GM19099 (cell line): ENCODE data around the gene ZNF445.

ENCODE experiments used
- POLR2A ChIP-seq: IDR thresholded peaks from 3 replicates; pipeline ENCODE4 v1.6.1; 2011; ENCODE audit warnings: low read depth; ENCODE audit not compliant: insufficient read length; ENCODE audit errors: extremely low read depth

The ZNF445 gene

GRCh38 chr3:44444896-44445691 lies 32.4 kb downstream of the ZNF445 start:
- TF ChIP-seq POLR2A = no peak

DNA sequence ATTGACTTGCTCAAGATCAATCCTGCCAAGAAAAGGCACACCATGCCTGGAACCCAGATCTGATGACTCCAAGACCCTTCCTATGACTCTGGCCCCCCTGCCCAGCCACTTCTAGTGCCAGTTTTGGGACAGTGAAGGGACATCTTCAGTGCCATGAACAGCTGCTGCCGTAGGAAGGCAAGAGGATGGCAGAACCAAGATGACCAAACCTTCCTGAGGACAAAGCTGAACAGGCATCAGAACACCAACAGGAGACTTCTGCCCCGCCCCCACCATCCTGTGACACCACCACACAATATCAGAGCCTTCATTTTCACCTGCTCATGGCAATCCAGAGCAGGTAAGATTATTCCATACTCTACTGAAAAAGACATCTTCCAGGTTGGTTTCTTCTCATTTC lies 33.0 kb downstream of the ZNF445 start:
- TF ChIP-seq POLR2A = no peak

DNA sequence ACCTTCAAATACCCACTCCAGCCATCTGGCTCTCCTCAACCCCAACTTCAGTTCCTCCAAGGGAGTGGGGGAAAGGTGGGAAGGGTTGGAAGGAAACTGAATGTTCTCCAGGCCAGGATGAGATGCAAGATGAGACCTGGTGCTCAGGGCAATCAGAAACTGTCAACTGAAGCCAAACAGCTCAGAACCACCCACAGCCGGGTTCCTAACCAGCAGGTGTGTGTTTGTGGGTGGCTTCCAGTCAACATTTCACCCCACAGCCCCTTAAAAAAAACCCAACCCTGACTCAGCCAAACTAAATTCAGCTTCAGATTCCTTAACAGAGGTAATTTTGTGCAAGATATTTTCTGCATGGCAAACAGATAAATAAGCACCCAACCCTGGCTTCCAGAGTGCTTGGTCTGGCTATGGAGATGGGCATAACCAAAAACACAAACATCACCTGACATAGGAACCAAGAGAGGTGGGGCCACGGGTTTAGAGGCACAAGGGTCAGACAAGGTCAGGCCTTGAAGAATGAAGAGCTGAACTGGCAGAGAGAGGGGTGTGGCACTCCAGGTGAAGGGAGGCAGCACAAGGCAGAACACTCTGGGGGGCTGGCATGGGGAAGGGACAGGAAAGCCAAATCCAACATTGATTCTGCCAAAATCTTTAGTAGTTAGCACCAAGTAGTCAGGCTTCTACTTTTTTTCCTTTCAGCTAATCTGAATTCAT lies 34.7 kb downstream of the ZNF445 start:
- no peak for TF ChIP-seq POLR2A

- peak; percentile 33 for TF ChIP-seq POLR2A
Measured at GRCh38 chr3:44439499-44440295, 37.8 kb downstream of the ZNF445 start.

DNA sequence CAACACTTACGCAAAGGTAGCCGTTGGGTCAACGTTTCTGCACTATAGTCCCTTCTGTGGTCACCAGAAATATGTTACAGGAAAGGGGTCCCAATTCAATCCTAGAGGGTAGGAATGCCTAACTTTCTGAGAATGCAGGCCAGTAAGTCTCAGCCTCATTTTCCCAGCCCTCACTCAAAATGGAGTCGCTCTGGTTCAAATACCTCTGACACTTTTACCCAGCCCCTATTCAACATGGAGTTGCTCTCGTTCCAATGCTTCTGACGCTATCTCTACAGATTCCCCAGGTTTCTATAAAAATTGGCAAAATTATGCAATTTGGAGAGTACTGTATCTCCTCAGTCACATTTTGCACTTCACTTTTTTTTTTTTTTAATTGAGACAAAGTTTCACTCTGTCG lies 39.7 kb downstream of the ZNF445 start:
- TF ChIP-seq POLR2A = no peak

DNA sequence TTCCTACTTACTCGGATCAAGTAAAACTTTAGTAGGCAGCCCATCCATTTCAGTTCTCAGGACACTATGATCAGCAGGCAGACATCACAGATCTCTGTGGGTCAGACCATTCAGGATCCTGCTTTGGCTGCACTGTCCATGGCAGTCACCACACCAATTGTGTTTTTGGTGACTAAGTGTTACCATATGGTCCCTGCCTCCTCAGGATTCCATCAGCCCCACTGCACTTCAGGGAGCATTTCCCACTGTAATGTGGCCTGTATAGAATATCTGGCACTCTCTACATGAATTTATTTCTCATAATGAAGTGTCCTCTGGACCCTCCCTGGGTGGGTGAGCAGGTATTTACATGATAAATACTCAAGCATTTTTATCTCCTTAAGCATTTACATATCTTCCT lies 41.3 kb downstream of the ZNF445 start:
- TF ChIP-seq POLR2A = no peak

DNA sequence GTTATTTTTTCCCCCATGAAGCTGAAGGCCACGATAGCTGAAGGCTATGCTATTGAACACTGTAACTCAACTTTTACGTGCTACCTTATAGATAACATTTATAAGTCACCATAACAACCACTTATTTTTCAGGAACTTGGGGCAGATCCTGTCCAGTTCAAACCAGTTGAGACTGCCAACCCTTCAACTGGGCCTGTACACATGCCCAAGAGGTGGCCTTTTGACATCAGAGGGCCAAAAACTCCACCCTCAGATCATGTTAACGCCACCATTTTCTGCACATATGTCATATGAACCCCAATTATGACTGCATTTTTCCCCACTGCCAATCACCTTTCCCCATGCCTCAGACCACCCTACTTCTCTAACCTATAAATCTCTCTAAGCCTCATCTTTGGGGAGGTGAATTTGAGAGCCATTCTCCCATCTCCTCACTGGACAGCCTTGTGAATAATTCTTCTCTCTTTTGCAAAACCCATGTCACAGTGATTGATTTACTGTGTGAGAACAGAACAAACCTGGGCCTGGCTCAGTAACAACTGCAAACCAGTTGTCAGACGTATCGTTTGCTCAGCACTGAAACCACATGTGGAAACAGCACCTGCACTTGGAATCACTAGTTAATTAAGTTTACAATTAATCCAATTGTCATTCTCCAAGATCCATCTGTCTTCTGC lies 42.5 kb downstream of the ZNF445 start:
- TF ChIP-seq POLR2A = no peak

DNA sequence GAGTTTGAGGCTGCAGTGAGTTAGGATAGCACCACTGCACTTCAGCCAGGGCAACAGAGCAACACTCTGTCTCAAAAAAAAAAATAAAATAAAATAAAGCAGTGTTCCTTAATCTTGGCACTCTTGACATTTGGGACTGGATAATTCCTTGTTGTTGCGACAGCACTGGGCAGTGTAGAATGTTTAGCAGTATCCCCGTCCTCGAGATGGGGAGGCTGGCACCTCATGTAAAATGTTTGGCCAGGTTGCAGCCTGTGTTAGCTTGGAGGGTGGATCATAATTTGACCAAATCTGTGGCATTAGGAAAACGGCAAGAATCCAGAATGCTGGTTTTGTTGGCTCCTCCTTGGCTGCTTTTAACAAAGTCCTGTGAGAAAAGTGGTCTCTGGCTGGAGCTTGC lies 47.0 kb downstream of the ZNF445 start:
- no peak for TF ChIP-seq POLR2A

GRCh38 chr3:44429459-44429858 lies 48.0 kb downstream of the ZNF445 start:
- no peak for TF ChIP-seq POLR2A

- no peak for TF ChIP-seq POLR2A
Measured at GRCh38 chr3:44428910-44429309, 48.6 kb downstream of the ZNF445 start.

GRCh38 chr3:44427683-44428082 lies 49.8 kb downstream of the ZNF445 start:
- TF ChIP-seq POLR2A = no peak

- TF ChIP-seq POLR2A = no peak
Measured at GRCh38 chr3:44424758-44425157, 52.7 kb downstream of the ZNF445 start.

- TF ChIP-seq POLR2A = no peak
Measured at GRCh38 chr3:44421280-44421679, 56.2 kb downstream of the ZNF445 start.

DNA sequence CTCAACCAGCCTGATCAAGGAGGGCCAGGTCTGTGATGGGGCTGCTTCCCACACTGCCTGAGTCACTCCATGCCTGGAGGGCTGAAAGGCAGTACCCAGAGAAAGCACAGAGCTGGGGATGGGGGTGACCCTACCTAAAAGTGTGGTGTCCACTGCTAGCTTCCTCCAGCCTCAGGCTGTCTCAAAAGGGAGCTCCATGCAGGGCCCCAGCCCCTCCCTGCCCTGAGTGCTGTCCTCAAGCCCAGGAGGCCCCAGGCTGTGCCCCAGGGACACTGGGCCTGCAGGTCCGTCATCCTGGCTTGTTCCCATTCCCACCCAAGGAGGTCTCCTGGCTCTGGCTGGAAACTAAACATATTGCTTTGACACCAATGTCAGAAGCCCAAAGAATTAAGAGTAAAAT lies 56.8 kb downstream of the ZNF445 start:
- no peak for TF ChIP-seq POLR2A
